Stimulated activated CD4-positive, alpha-beta T cell treated with anti-CD3 and anti-CD28 coated beads, Interleukin-12 subunit alpha, Interleukin-12 subunit beta, amount 100 ng/mL, for 4 hours (primary cell): ENCODE data around the gene PPP1R2C.

Experiments used
- DNase-seq: peaks from one replicate; pipeline ENCODE4 v3.0.0-alpha.2; 2020

PPP1R2C gene

GRCh38 chrX:42748067-42748850, 29.7 kb downstream of the PPP1R2C start:
- DNase-seq, result no peak

- no peak for DNase-seq
These were observed 31.4 kb downstream of the PPP1R2C start for GRCh38 chrX:42746606-42747005.

- no peak for DNase-seq
These were observed 37.5 kb downstream of the PPP1R2C start for GRCh38 chrX:42740456-42740855.

GRCh38 chrX:42739741-42740140, 38.2 kb downstream of the PPP1R2C start:
- DNase-seq, result no peak

- no peak for DNase-seq
These were observed 38.7 kb downstream of the PPP1R2C start for GRCh38 chrX:42739258-42739657.

- DNase-seq, result no peak
These were observed 39.4 kb downstream of the PPP1R2C start for GRCh38 chrX:42738552-42738951.

- DNase-seq, result no peak
These were observed 42.7 kb downstream of the PPP1R2C start for GRCh38 chrX:42735250-42735649.

- DNase-seq, result no peak
These were observed 45.5 kb downstream of the PPP1R2C start for GRCh38 chrX:42732506-42732905.
